Left colon (tissue), 2 donors: ENCODE data around the gene OR13A1. TPM values are rescaled to one million over a fixed set of nuclear protein-coding genes. Genes with fewer than 3 reads are reported as not detected.
"Not testable (repeated sequence)": the region's sequence is repeated elsewhere in the genome, so short reads cannot be mapped to it uniquely, and the experiment has no call there.

Experiments used
- ATAC-seq: fragments of 200-7000 bp; cut with Tn5 transposase; one replicate; pipeline ENCODE4 v1.9.1; 2020; ENCODE audit warnings: mild to moderate bottlenecking, moderate library complexity
- DNase-seq, 2 donors: peaks; one replicate each; pipeline ENCODE4 v3.0.0-alpha.2; 2020
- intact Hi-C, 2 donors: fragments of 100-400 bp; cut with DNase I in 1 of 2; cut with micrococcal nuclease in 1 of 2; formaldehyde crosslinking; loops; one replicate each; pipeline versions ENCODE4 v1.11.2 to v1.14.0; 2022; cut with DNase I, micrococcal nuclease
- total RNA-seq, 2 donors: library from RNA; stranded (reverse); fragmentation: NEBNext Ultra II Directional; extraction: Animal tissue kit (Norgen Biotek cat#: 25700); gene quantifications; one replicate each; pipeline ENCODE4 v1.2.1, GENCODE V29; 2021
- donor health status: DM: no; HTN: no; CAD: no.
- donor health status: DM: yes; HTN: yes; CAD: no.

The OR13A1 gene
- total RNA-seq, 2 donors from 2014 or later: not detected

DNA sequence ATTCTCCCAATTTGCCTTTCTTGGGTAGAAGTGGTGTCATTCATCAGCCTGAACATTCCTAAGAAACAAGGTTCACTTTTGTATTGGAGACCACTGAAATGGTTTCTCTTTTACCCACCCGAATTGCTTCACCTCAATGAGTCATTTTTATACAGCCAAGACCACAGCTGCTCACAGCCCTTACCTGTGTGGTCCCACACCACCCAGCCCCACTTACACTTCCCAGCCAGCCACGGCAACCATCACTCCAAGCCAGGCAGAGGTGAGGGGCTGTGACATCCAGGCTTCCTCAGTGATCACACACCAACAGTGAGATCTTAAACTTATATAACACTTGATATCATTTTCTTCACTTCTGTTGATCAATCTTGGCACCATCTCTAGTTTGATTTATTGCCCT, 20.7 kb downstream of the OR13A1 start:
- ATAC-seq (no peak), DNase-seq (no peak)
- intact Hi-C loops: no loop called here

- ATAC-seq: no peak
- intact Hi-C loops: no loop called here
- DNase-seq: no peak
Observed at GRCh38 chr10:45286980-45287379, 28.4 kb downstream of the OR13A1 start.

- no peak for ATAC-seq
- intact Hi-C loops: no loop called here
- DNase-seq: no peak
Observed at GRCh38 chr10:45282061-45282460, 33.3 kb downstream of the OR13A1 start.

- intact Hi-C loops: no loop called here
- no peak for ATAC-seq
- no peak for DNase-seq
Observed at GRCh38 chr10:45280113-45280760, 35.2 kb downstream of the OR13A1 start.

GRCh38 chr10:45279682-45280081, 35.7 kb downstream of the OR13A1 start:
- ATAC-seq (no peak), DNase-seq (no peak)
- intact Hi-C loops: no loop called here

- no peak for ATAC-seq
- intact Hi-C loops: no loop called here
- no peak for DNase-seq
Observed at GRCh38 chr10:45278860-45279498, 36.4 kb downstream of the OR13A1 start.

DNA sequence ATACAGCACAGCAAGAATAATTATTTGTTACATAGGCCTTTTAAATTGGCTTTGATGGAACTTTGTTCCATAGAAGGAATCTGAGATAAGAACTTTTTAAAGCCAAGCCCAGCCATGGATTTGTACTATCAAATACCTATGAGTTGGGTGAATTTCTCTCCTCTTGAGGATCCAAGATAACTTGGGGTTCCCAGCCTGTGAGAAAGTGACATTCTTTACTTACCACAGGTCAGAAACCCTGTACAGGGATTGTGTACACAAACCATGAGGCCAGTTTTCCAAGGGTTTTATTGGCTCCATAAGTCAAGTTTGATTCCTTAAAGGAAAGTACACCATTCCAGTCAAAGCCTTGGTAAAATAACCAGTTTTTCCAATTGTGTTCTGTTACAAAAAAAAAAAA, 39.3 kb downstream of the OR13A1 start:
- DNase-seq, ATAC-seq: not testable (repeated sequence)

GRCh38 chr10:45274364-45274763, 41.0 kb downstream of the OR13A1 start:
- DNase-seq: no peak
- no peak for ATAC-seq
- intact Hi-C loops: no loop called here

More for the DNA sequence above, 39.3 kb downstream of the OR13A1 start:
- intact Hi-C loops: not testable (repeated sequence)

- intact Hi-C loops, ATAC-seq, DNase-seq: not testable (repeated sequence)
Observed at GRCh38 chr10:45267777-45268176, 47.6 kb downstream of the OR13A1 start.

GRCh38 chr10:45265996-45266395, 49.4 kb downstream of the OR13A1 start:
- intact Hi-C loops: no loop called here
- DNase-seq (no peak), ATAC-seq (no peak)

DNA sequence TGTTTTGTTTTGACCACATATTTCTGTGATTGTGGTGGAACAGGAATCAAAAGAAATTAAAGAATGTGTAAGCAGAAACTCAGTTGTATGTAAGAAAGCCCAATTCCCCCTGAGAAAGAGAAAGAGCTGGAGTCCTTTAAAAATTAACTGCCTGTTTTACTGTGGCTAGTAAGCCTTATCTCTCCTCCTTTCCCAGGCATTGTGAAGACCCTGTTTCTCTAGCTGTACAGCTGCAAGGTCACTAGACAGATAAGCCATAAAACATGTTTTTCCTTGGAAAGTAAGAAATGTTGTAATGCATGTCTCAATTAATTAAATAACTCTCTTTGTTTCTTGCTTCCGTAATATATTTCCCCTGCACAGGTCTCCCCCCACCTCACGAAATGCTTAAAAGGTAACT, 53.5 kb downstream of the OR13A1 start:
- ATAC-seq: no peak
- DNase-seq: no peak

DNA sequence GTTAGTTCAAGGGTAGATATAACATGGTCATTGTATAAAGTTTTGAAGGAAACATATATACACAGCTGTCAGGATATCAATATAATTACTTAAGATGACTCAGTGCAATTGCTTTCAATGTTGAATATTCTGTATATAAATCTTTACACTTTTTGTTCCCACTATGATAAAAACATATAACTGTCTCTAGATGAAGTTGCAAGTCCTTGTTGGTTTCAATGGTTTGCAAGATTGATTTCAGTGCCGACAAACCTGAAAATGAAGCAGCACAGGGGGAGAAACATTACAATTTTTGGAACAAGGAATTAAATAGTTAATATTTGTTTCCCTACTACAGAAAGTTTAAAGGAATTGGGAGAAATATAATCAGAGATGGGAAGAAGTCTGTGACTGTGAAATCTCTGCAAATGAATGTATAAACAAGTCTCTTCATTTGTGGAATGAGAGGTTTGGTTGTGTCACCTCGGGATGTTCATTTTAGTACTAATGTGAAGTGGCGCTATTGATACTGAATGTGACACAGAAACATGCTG, 54.1 kb downstream of the OR13A1 start:
- ATAC-seq: no peak
- DNase-seq: no peak
- intact Hi-C loops: no loop called here

More for the DNA sequence above, 53.5 kb downstream of the OR13A1 start:
- intact Hi-C loops: no loop called here

DNA sequence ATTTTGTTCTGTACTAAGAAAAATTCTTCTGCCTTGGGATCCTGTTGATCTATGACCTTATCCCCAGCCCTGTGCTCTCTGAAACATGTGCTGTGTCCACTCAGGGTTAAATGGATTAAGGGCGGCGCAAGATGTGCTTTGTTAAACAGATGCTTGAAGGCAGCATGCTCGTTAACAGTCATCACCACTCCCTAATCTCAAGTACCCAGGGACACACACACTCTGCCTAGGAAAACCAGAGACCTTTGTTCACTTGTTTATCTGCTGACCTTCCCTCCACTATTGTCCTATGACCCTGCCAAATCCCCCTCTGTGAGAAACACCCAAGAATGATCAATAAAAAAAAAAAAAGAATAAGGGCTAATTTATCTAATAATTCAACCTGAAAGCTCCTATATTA, 54.8 kb downstream of the OR13A1 start:
- intact Hi-C loops, ATAC-seq, DNase-seq: not testable (repeated sequence)

DNA sequence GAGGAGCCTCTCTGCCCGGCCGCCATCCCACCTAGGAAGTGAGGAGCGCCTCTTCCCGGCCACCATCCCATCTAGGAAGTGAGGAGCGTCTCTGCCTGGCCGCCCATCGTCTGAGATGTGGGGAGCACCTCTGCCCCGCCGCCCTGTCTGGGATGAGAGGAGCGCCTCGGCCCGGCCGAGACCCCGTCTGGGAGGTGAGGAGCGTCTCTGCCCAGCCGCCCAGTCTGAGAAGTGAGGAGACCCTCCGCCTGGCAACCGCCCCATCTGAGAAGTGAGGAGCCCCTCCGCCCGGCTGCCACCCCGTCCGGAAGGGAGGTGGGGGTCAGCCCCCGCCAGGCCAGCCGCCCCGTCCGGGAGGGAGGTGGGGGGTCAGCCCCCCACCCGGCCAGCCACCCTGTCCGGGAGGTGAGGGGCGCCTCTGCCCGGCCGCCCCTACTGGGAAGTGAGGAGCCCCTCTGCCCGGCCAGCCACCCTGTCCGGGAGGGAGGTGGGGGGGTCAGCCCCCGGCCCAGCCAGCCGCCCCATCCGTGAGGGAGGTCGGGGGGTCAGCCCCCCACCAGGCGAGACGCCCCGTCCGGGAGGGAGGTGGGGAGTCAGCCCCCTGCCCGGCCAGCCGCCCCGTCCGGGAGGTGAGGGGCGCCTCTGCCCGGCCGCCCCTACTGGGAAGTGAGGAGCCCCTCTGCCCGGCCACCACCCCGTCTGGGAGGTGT, 55.5 kb downstream of the OR13A1 start:
- ATAC-seq, DNase-seq, intact Hi-C loops: not testable (repeated sequence)

DNA sequence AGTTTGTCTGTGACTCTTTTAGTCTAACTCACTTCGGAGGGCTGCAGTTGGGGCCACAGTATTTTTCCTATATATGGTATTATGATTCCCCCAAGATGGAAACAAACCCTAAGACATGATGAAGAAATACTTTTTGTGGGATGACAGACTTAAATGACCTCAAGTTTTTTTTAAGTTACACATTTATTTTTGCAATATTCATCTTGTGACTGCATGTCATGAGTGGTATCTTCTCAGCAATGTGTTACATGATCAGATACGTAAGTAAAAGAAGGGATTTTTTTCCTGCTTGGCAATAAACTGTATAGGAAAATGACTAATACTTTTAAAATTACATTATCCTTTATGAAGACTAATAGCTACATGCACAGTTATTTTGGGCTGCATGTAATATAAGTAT, 57.8 kb downstream of the OR13A1 start:
- ATAC-seq (no peak), DNase-seq (no peak)
- intact Hi-C loops: no loop called here

DNA sequence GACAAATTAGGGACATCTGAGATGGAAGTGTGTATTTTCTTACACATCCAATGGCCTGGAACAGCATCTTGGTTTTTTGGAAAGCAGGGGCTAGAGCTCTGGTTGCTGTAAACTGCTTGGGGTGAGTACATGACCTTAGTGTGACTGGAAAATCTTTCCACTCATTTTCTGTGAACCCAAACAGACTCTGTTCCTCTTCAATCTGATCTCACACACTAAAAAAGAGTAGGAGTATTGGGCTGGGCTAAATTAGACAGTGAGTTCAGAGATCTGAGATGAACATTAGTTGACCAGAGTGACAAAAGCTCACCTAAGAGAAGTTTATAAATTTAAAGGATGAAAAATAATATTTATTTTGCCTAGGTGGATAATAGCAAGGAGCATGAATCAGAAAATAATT, 59.2 kb downstream of the OR13A1 start:
- ATAC-seq (no peak), DNase-seq (no peak)
- intact Hi-C loops: no loop called here

DNA sequence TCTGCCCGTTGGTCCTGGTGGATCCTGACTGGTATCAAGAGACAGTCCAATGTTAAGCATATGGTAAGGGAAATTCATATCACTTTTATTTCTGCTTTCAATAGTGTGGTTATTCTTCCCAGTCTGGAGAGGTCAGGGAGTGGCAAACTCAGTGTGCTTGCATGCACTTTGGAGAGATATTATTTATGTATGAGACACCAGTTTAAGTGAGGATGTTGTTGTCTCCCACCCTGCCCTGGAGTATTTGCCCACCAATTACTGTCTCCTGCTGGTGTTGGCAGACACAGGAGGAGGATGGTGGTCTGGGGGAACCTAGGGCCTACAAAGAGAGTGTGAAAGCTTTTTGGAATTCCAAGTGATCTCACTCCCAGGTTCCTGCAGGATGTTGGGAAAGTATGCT, 59.7 kb downstream of the OR13A1 start:
- intact Hi-C loops: no loop called here
- ATAC-seq (no peak), DNase-seq (no peak)

DNA sequence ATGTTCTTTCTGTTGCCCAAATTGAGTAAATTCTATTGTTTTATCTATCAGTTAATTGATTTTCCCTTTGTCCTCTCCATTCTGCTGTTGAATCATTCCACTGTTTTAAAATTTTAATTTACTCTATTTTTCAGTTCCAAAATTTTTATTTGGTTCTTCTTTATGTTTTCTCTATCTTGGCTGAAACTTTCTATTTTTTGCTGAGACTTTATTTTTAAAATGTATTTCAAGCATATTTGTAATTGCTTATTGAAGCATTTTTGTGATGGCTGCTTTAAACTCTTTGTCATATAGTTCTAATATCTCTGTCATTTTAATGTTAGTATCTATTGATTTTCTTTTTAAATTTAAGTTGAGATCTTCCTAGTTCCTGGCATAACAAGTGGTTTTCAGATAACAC, 60.5 kb downstream of the OR13A1 start:
- intact Hi-C loops: no loop called here
- ATAC-seq (no peak), DNase-seq (no peak)

- intact Hi-C loops: no loop called here
- ATAC-seq: no peak
- DNase-seq: no peak
Observed at GRCh38 chr10:45253183-45253914, 62.1 kb downstream of the OR13A1 start.
